Ishikawa (cell line): ENCODE results near the gene SELENOI.

Experiments
- CEBPB ChIP-seq: IDR thresholded peaks from 2 replicates; pipeline ENCODE4 v1.6.1; 2012
- CREB1 ChIP-seq: IDR thresholded peaks from 2 replicates; pipeline ENCODE4 v1.6.1; 2012; ENCODE audit warnings: low read depth
- EP300 ChIP-seq: IDR thresholded peaks from 2 replicates; pipeline ENCODE4 v1.6.1; 2012; ENCODE audit warnings: borderline replicate concordance
- MAX ChIP-seq: IDR thresholded peaks from 2 replicates; pipeline ENCODE4 v1.6.1; 2012
- NFIC ChIP-seq: IDR thresholded peaks from 2 replicates; pipeline ENCODE4 v1.6.1; 2012
- RAD21 ChIP-seq: IDR thresholded peaks from 2 replicates; pipeline ENCODE4 v1.6.1; 2012; ENCODE audit warnings: low read depth
- REST ChIP-seq: IDR thresholded peaks from 2 replicates; pipeline ENCODE4 v1.6.1; 2012; ENCODE audit warnings: low read depth, mild to moderate bottlenecking
- TAF1 ChIP-seq: IDR thresholded peaks from 2 replicates; pipeline ENCODE4 v1.6.1; 2012; ENCODE audit warnings: low read depth, mild to moderate bottlenecking
- TCF12 ChIP-seq: IDR thresholded peaks from 2 replicates; pipeline ENCODE4 v1.6.1; 2012; ENCODE audit warnings: low read depth
- TEAD4 ChIP-seq: IDR thresholded peaks from 2 replicates; pipeline ENCODE4 v1.6.1; 2012
- YY1 ChIP-seq: IDR thresholded peaks from 2 replicates; pipeline ENCODE4 v1.6.1; 2012; ENCODE audit warnings: low read depth
- ZBTB7A ChIP-seq: IDR thresholded peaks from 2 replicates; pipeline ENCODE4 v1.6.1; 2012; ENCODE audit warnings: low read depth

- TF ChIP-seq EP300 (no peak), MAX (no peak), YY1 (no peak), CEBPB (no peak), TCF12 (no peak), RAD21 (no peak), TEAD4 (no peak), ZBTB7A (no peak), REST (no peak), NFIC (no peak), CREB1 (no peak), TAF1 (no peak)
Observed at GRCh38 chr2:26422947-26423629, 77.1 kb downstream of the SELENOI start.
